ENCODE results near the gene ANKRD1. TPM values are rescaled to one million over a fixed set of nuclear protein-coding genes. Genes with fewer than 3 reads are reported as not detected.
"Not testable (repeated sequence)": the region's sequence is repeated elsewhere in the genome, so short reads cannot be mapped to it uniquely, and the experiment has no call there.

ANKRD1 gene
- 0.86 TPM for polyA plus RNA-seq (ENCODE audit: insufficient read length)
- long read RNA-seq, donor 1, result 0 reads
- long read RNA-seq, donor 2, result 0 reads
- long read RNA-seq, donor 3, result 0 reads
- long read RNA-seq, donor 4, result 0 reads
- long read RNA-seq, donor 5, result 0 reads
- long read RNA-seq, donor 6, result 0 reads
- long read RNA-seq, donor 7, result 0 reads
- long read RNA-seq, donor 8, result 0 reads

DNA sequence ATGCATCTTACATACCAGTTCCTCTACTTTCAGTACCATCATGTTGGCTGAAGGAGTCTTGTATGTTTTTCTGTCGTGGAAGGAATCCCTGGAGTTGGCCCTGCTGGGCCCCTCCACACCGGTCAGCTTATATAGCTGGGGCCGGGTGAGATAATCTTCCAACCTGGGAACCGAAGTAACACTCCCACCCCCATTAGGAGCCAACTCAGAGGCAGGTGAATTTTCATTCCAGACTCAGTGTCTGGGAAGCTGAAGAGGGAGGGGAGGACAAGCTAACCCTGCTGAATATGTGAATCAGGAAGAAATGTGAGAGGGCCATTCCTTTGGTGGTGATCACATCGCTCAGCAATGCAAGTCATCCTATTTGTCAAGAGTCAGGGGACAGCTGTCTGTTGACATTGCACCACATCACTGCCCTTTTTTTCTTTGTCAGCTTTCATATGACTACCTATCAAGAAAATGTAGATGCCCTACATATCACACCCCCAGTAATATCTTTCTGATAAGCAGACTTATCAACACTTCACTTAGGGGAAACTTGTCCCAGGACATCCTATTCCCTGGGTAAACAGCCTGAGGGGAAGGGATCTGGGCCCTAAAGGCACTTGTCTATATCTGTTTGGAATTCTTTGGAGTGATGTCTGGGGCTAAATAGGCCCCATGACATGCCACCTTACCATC lies at the start of gene ANKRD1:
ANKRD1 (minus strand) TSS at position 102 of the 681 bp plus-strand sequence; CDS start at position 42, 60 bp downstream.
- DNase-seq, result peak; percentile 26

GRCh38 chr10:90969947-90970673 lies 49.2 kb upstream of the ANKRD1 start:
- DNase-seq, result no peak

DNA sequence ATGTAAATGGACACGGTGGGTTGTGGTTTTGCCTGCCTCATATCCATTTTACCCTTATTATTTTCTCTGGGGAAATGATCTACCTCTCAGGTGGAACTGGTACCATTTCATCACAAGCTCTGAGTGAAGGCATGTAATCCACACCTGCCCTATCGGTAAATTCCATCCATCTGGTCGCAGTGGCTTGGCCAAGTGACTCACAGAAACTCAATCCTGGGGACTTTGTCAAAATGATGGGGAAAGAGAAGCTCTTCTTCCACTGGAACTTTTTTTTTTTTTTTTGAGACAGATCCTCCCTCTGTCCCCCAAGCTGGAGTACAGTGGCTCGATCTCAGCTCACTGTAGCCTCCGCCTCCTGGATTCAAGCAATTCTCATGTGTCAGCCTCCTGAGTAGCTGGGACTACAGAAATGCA lies 48.2 kb upstream of the ANKRD1 start:
- DNase-seq, result peak; percentile 21

- peak; percentile 43 for DNase-seq
Observed at GRCh38 chr10:90968328-90969081, 47.6 kb upstream of the ANKRD1 start.

GRCh38 chr10:90967865-90968264 lies 47.0 kb upstream of the ANKRD1 start:
- DNase-seq, result no peak

DNA sequence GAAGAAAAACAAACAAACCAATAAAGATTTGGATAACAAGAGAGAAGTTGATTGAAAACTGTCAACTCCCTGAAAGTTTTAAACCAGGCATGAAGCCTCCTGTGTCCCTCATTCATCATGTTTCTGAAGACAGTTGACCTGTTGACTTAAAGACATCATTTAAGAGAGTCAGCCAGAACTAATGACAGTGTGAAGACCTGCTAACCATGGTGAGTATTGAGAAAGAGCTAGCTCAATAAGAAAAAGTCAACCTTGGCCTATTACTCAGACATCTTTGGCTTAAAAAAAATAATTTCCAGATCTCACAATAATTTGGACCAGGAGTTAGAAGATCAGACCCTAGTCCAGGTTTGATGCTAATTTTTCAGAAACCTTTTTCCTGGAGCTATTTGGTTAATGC lies 45.3 kb upstream of the ANKRD1 start:
- DNase-seq, result no peak

DNA sequence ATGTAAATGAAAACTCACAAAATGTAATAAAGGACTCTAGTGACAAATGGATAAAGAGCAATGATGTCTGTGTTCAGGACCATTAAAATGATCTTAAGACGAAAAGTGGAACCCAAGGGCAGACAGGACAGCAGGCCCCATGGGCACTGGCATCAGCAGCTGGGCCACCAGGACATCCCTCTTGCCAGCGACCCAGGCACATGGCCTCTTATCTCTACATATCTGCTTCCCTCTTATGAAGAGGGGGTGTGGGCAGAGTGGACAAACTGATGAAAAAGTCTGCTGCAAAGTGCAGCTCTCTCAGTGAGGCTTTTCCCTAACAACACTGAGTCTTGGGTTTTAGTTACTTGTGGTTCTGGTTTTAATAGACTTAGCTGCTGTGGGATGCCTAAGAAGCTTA lies 44.8 kb upstream of the ANKRD1 start:
- no peak for DNase-seq

DNA sequence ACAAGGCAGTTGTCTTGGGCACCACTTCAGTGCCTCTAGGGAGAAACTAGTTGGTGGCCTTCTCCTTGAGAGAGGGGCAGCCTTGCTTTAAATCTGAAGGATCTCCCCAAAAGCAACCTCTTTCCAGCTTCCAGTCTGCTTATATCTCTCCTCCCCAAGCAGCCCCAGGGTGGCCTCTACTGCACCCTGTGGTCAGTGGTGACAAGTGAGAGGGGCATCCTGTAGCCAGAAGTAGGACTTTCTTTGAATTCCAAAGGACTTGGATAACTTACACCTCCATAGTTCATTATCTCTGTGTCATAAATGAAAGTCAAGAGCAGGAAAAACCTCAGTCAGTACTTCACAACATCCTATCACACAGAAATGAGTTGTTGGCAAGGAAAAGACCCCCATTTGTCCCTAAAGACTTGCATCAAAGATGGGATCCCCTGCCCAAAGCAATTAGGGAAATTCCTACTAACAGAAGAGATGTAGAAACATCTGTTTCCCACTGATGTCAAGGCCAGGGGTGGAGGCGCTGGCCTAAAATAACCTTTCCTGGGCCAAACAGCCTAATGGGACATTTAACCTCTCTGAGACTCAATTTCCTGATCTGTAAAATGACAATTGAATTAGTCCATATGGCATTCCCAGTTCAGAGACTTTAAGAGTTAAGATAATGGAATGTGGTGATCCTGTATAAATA lies 44.0 kb upstream of the ANKRD1 start:
- peak; percentile 7 for DNase-seq

- no peak for DNase-seq
Observed at GRCh38 chr10:90963331-90963730, 42.4 kb upstream of the ANKRD1 start.

GRCh38 chr10:90960355-90960814 lies 39.5 kb upstream of the ANKRD1 start:
- DNase-seq, result no peak

DNA sequence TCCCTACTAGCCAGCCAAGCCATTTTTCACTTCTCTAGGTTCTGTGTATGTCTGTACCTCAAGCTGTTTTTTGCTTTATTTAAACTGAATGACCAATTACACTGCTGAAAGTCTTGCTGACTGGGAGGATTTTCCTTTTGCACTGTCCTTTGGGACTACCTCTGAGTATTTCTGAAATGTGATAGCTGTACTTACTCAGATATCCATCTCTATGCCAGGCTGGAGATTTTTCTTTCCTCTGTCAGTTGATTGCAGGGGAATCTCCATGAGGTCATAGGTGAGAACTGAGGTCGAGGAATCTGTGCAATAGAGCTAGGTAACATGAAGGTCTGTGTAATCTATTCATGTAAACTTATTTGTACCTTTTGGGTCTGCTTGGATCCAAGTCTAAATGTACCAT lies 38.9 kb upstream of the ANKRD1 start:
- DNase-seq, result no peak

DNA sequence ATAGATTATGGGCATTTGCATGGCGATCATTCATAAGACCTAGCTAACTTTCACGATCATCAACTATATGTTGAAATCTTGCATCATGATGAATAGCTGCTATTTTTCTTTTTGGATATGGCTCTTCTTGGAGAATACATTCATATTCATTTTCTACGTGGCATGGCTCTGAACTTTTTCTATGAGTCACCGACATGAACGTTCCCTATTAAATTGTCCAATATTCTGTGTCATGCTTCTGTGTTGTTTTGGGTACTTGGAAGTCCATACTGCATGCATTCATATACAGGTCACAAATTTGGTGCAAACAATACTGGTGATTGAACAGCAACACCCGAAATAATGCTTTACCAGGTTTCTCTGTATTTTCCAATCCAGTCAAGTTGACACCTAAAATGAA lies 37.9 kb upstream of the ANKRD1 start:
- DNase-seq, result no peak

GRCh38 chr10:90947030-90947960 lies 26.4 kb upstream of the ANKRD1 start:
- no peak for DNase-seq

GRCh38 chr10:90945491-90946070 lies 24.7 kb upstream of the ANKRD1 start:
- DNase-seq, result no peak

DNA sequence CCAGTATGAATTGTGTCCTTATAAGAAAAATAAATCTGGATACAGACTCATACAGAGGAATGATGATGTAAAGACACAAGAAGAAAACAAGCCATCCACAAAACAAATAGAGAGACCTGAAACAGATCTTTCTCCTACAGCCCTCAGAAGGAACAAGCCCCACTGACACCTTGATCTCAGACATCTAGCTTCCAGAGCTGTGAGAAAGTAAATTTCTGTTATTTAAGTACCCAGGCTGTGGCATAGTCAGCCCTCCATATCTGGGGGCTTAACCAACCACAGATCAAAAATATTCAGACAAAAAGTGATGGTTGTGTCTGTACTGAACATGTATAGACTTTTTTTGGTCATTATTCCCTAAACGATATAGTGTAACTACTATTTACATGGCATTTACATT lies 23.9 kb upstream of the ANKRD1 start:
- DNase-seq, result no peak

DNA sequence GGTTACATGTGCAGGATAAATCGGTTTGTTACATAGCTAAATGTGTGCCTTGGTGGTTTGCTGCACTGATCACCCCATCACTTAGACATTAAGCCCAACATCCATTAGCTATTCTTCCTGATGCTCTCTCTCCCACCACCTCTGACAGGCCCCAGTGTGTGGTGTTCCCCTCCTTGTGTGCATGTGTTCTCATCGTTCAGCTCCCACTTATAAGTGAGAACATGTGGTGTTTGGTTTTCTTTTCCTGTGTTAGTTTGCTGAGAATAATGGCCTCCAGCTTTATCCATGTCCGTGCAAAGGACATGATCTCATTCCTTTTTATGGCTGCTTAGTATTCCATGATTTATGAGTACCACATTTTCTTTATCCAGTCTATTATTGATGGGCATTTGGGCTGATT lies 22.1 kb upstream of the ANKRD1 start:
- DNase-seq, result not testable (repeated sequence)

GRCh38 chr10:90939648-90940047 lies 18.8 kb upstream of the ANKRD1 start:
- DNase-seq, result no peak

DNA sequence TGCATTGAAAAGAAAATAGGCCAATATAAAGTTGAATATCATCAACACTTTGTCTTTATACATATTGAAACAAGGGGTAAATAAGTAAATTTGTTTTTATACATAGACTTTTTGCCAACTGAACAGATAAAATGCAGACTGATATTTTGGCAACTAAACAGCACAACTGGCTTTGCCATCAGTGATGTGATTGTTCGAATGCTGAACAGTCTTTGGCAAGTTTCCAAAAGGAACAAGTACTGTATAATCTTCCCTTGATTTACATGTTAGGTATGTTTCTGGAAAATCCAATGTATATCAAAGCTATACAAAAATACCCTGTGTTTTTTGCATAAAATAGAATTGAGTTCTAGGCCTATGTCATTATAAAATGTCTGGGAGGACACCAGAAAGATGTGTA lies 18.2 kb upstream of the ANKRD1 start:
- no peak for DNase-seq

- no peak for DNase-seq
Observed at GRCh38 chr10:90937645-90938258, 16.9 kb upstream of the ANKRD1 start.

GRCh38 chr10:90936276-90936659 lies 15.4 kb upstream of the ANKRD1 start:
- no peak for DNase-seq
